Subcutaneous adipose tissue (tissue), 4 donors: ENCODE measurements around the gene TRIO. TPM values are rescaled to one million over a fixed set of nuclear protein-coding genes. Genes with fewer than 3 reads are reported as not detected.

Experiments used
- total RNA-seq, 4 donors: library from RNA; depleted of rRNA; stranded (reverse); fragments of >200 nt; gene quantifications; one replicate each; pipeline ENCODE4 v1.1.0, GENCODE V29; 2016
- TF ChIP-seq, protein P1 (sequence below): fragments of 450-650 bp; IDR thresholded peaks from one replicate; pipeline ENCODE4 v1.5.1; 2016; ENCODE audit warnings: low read depth, mild to moderate bottlenecking, control low read depth, antibody characterized with exemption, moderate library complexity

TRIO gene
- total RNA-seq, 4 donors from 2014 or later = 193 to 238 (median 212) TPM

DNA sequence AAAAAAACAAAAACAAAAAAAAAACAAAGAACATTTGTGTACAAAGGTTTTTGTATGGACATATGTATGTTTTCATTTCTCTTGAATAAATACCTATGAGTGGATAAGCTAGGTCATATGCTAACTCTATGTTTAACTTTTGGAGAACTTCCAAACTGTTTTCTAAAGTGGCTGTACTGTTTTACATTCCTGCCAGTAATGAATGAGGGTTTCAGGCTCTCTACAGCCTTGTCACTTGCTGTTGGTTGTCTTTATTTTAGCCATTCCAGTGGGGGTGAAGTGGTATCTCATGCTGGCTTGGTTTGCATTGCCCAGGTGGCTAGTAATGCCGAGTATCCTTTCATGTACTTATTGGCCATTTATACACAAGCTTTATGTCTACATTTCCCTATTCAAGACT is 9.1 kb upstream of the TRIO start:
- TF ChIP-seq, protein P1, sequence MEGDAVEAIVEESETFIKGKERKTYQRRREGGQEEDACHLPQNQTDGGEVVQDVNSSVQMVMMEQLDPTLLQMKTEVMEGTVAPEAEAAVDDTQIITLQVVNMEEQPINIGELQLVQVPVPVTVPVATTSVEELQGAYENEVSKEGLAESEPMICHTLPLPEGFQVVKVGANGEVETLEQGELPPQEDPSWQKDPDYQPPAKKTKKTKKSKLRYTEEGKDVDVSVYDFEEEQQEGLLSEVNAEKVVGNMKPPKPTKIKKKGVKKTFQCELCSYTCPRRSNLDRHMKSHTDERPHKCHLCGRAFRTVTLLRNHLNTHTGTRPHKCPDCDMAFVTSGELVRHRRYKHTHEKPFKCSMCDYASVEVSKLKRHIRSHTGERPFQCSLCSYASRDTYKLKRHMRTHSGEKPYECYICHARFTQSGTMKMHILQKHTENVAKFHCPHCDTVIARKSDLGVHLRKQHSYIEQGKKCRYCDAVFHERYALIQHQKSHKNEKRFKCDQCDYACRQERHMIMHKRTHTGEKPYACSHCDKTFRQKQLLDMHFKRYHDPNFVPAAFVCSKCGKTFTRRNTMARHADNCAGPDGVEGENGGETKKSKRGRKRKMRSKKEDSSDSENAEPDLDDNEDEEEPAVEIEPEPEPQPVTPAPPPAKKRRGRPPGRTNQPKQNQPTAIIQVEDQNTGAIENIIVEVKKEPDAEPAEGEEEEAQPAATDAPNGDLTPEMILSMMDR = no peak

- TF ChIP-seq, protein P1 = no peak
These were observed 8.4 kb upstream of the TRIO start for GRCh38 chr5:14134771-14135170.

DNA sequence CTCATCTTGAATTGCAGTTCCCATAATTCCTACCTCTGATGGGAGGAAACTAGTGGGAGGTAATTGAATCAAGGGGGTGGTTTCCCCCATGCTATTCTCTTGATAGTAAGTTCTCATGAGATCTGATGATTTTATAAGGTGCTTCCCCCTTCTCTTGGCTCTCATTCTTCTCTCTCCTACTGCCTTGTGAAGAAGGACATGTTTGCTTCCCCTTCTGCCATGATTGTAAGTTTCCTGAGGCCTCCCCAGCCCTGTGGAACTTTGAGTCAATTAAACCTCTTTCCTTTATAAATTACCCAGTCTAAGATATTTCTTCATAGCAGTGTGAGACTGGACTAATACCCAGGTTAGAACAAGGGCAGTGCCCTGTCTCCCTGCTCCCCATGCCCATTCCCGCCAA is 7.5 kb upstream of the TRIO start:
- TF ChIP-seq, protein P1 = no peak

DNA sequence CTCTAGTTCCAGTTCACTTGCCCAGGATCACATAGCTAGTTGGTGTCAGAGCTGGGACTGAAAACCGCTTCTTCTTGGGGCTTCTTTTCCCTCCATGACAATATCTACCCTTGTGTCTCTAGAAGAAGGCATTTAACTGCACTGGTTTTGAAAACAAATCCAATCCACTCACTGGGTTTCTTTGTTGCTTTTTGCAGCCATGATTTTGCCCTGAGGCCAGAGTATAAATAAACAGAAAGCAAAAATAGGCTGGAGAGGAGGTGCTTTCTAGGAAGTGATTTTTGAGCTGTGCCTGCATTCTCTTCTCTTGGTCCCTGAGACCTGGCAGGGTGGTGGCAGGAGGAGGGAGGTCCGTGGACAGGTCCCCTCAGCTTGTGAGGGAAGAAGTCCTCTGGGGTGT is 6.9 kb upstream of the TRIO start:
- TF ChIP-seq, protein P1 = no peak

DNA sequence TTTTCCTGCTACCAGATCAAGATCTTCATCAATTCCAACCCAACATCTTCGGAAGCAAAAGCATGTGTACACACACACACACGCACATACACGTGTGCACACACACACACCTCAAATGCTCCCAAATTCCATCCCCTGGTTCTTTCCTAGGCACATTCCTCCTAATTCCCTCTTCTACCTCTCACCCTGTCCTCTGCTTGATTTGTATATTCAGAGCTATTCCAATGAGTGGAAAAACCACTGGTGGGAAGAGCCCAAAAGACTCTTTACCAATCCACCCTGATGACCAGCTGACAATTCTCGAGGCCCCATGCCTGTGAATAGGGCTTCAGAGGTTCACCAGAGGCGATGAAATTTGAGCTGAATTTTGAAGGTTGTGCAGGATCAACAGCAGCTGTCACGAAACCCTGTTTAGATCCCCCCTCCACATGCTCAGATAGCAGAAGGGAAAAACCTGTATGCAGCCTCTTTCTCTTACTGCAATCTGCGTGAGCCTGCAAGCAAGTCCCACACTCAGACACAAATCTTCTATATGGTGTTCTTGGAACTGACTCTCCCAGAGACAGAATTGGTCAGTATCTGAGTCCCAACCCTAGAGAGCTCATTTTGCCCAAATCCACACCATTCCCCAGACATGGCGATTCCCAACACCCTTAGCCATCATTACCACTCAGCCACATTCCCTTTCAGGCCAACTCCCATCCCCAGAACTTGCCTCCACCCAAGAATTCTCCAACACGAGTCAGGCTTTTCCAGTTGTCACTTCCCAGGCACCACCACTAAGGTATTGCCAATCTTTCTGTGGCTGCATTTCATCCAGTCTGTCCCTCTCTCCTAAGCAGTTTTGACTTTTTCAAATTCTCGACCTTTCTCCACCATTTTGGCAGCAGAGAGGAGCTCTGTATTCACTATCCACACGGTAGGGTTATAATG is 4.3 kb upstream of the TRIO start:
- TF ChIP-seq, protein P1 = no peak

DNA sequence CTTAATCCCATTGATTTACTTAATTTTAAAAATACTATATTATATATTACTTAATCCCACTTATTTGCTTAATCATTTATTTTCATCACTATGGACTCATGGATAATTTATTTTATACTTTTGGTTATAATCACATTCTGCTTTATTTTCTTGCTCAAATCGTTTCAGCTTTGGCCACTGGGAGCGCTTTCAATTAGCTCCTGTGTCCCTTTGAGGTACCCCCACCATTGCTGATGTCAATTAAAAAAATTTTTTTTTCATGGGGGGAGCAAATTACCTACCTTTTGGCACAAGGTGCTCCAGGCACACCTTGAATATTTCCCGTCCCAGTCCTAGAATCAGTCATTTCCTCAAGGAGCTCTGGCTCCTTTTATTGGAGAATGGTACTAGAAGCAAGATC is 1.4 kb upstream of the TRIO start:
- TF ChIP-seq, protein P1 = no peak

- TF ChIP-seq, protein P1 = no peak
These were observed 828 bp upstream of the TRIO start for GRCh38 chr5:14142202-14142826.
